ENCODE measurements around the gene LGALS14. TPM values are rescaled to one million over a fixed set of nuclear protein-coding genes. Genes with fewer than 3 reads are reported as not detected.

Gene LGALS14
- polyA plus RNA-seq, 3 donors: not detected

GRCh38 chr19:39737351-39737750 is 33.1 kb downstream of the LGALS14 start:
- intact Hi-C loops (cut with micrococcal nuclease): no loop called here
- Mint-ChIP-seq H3K27me3 (ENCODE audit: low read depth in 3 of 3) (peaks cover 4 to 10% (median 9%) of the 10 kb centered on the region in 3 donors), H3K27ac (no peak overlapping the region), H3K9me3 (no peaks in the 10 kb centered on the region), H3K4me3 (no peak overlapping the region), H3K4me1 (peaks cover 4% of the 10 kb centered on the region), H3K36me3 (no peaks in the 10 kb centered on the region)
- Histone ChIP-seq H3K27ac (ENCODE audit: low read depth in 1 of 2, low read length in 2 of 2) (no peak overlapping the region), H3K36me3 (replicated peaks in 1 of 2; ENCODE audit: control insufficient read depth in 1 of 2, insufficient read depth in 2 of 2, low read length in 2 of 2) (no peaks in the 10 kb centered on the region), H2AFZ (ENCODE audit: insufficient read depth, low read depth, low read length, poor library complexity, severe bottlenecking) (no peak overlapping the region), H3K4me3 (replicated peaks in 1 of 3; ENCODE audit: low read depth in 2 of 3, low read length in 3 of 3) (no peak overlapping the region), H3K4me1 (ENCODE audit: control insufficient read depth in 1 of 2, insufficient read depth in 2 of 2, low read length in 2 of 2) (peaks cover 0 to 5% of the 10 kb centered on the region in 2 donors), H3K27me3 (ENCODE audit: control insufficient read depth in 2 of 2, insufficient read depth in 2 of 2, low read length in 2 of 2) (no peaks in the 10 kb centered on the region), H3K9ac (ENCODE audit: insufficient read depth, low read length, poor library complexity, severe bottlenecking) (no peak overlapping the region), H3K79me2 (ENCODE audit: insufficient read depth, low read length) (no peaks in the 10 kb centered on the region), H3K4me2 (replicated peaks; ENCODE audit: extremely low read depth, low read length, poor library complexity, severe bottlenecking) (no peak overlapping the region), H3K9me3 (replicated peaks in 1 of 2; ENCODE audit: control insufficient read depth in 1 of 2, insufficient read depth in 1 of 2, low read length in 2 of 2) (no peaks in the 10 kb centered on the region), H4K20me1 (ENCODE audit: insufficient read depth, low read length) (no peaks in the 10 kb centered on the region)
- TF ChIP-seq, protein P1, sequence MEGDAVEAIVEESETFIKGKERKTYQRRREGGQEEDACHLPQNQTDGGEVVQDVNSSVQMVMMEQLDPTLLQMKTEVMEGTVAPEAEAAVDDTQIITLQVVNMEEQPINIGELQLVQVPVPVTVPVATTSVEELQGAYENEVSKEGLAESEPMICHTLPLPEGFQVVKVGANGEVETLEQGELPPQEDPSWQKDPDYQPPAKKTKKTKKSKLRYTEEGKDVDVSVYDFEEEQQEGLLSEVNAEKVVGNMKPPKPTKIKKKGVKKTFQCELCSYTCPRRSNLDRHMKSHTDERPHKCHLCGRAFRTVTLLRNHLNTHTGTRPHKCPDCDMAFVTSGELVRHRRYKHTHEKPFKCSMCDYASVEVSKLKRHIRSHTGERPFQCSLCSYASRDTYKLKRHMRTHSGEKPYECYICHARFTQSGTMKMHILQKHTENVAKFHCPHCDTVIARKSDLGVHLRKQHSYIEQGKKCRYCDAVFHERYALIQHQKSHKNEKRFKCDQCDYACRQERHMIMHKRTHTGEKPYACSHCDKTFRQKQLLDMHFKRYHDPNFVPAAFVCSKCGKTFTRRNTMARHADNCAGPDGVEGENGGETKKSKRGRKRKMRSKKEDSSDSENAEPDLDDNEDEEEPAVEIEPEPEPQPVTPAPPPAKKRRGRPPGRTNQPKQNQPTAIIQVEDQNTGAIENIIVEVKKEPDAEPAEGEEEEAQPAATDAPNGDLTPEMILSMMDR (IDR thresholded peaks at IDR 0.05): no peak
- DNase-seq: no peak
- WGBS (ENCODE audit: insufficient coverage): 90% methylated on average over 3 of the region's 3 CpGs

GRCh38 chr19:39737891-39738290 is 33.6 kb downstream of the LGALS14 start, which contains the start of gene CLC:
TSS of gene CLC (minus strand) at chr19:39738029. CDS start at chr19:39737952, 77 bp downstream.
- Histone ChIP-seq H3K4me3 (replicated peaks in 1 of 3; ENCODE audit: low read depth in 2 of 3, low read length in 3 of 3) (no peak within 1 kb of the TSS), H2AFZ (ENCODE audit: insufficient read depth, low read depth, low read length, poor library complexity, severe bottlenecking) (no peak within 1 kb of the TSS), H3K4me1 (ENCODE audit: control insufficient read depth in 1 of 2, insufficient read depth in 2 of 2, low read length in 2 of 2) (peaks cover 0 to 5% of the 10 kb centered on the region in 2 donors), H4K20me1 (ENCODE audit: insufficient read depth, low read length) (no peaks in the 10 kb centered on the region), H3K27me3 (ENCODE audit: control insufficient read depth in 2 of 2, insufficient read depth in 2 of 2, low read length in 2 of 2) (no peaks in the 10 kb centered on the region), H3K27ac (ENCODE audit: low read depth in 1 of 2, low read length in 2 of 2) (no peak within 1 kb of the TSS), H3K9me3 (replicated peaks in 1 of 2; ENCODE audit: control insufficient read depth in 1 of 2, insufficient read depth in 1 of 2, low read length in 2 of 2) (no peaks in the 10 kb centered on the region), H3K4me2 (replicated peaks; ENCODE audit: extremely low read depth, low read length, poor library complexity, severe bottlenecking) (no peak within 1 kb of the TSS), H3K79me2 (ENCODE audit: insufficient read depth, low read length) (no peaks in the 10 kb centered on the region), H3K36me3 (replicated peaks in 1 of 2; ENCODE audit: control insufficient read depth in 1 of 2, insufficient read depth in 2 of 2, low read length in 2 of 2) (no peaks in the 10 kb centered on the region), H3K9ac (ENCODE audit: insufficient read depth, low read length, poor library complexity, severe bottlenecking) (no peak within 1 kb of the TSS)
- Mint-ChIP-seq H3K27me3 (ENCODE audit: low read depth in 3 of 3) (peaks cover 4 to 12% (median 11%) of the 10 kb centered on the region in 3 donors), H3K9me3 (no peaks in the 10 kb centered on the region), H3K36me3 (no peaks in the 10 kb centered on the region), H3K4me3 (peak within 1 kb of the TSS in 1 of 2 donors; percentile 1), H3K4me1 (peaks cover 4% of the 10 kb centered on the region), H3K27ac (no peak within 1 kb of the TSS)
- WGBS (ENCODE audit: insufficient coverage): no CpG with 5 or more reads among the region's 3 CpGs
- intact Hi-C loops (cut with micrococcal nuclease): no loop called here
- DNase-seq: no peak
- TF ChIP-seq, protein P1 (IDR thresholded peaks at IDR 0.05): no peak
